ENCODE data around the gene NEIL1. TPM values are rescaled to one million over a fixed set of nuclear protein-coding genes. Genes with fewer than 3 reads are reported as not detected.
"Not testable (repeated sequence)": the region's sequence is repeated elsewhere in the genome, so short reads cannot be mapped to it uniquely, and the experiment has no call there.

The NEIL1 gene
- 10 to 100 TPM in 4 of 5 experiments, 1 to 10 TPM in 1; 8.9 to 49.9 (median 18.5) TPM for total RNA-seq
- polyA plus RNA-seq, result 1 to 10 TPM; 1.7 to 3.1 TPM
- 23.7 reads per million, percentile 54 among the genes with 10 or more reads in this experiment for total RNA-seq

DNA sequence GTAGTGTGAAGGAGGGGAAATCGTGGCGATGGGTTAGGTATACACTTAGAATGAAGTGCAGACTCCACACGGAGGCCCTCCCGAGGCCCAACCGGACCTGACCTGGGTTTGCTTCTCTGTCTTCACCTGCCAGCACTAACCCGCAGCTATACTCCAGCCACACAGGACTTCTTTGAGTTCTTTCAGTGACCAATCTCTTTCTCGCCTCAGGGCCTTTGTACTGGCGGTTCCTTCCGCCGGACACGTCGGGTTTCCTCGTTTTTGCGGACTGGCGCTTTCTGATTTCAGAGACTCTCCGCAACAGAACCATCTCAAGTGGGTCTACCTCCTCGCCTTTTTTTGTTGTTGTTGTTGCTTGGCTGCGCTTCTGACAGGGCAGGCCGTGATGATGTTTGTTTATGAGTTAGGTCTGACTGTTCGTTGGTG is at the start of gene NEIL1:
NEIL1 (plus strand) TSS at position 244 of the 426 bp plus-strand sequence. CDS start 1,867 bp downstream, outside the sequence.
- CTCF ChIA-PET, result interaction anchor here (2.1 kb wide), 1 partner anchor 21 kb away, joined by 8 read pairs; the partner anchor contains the start of gene MAN2C1
- no peak for ATAC-seq

DNA sequence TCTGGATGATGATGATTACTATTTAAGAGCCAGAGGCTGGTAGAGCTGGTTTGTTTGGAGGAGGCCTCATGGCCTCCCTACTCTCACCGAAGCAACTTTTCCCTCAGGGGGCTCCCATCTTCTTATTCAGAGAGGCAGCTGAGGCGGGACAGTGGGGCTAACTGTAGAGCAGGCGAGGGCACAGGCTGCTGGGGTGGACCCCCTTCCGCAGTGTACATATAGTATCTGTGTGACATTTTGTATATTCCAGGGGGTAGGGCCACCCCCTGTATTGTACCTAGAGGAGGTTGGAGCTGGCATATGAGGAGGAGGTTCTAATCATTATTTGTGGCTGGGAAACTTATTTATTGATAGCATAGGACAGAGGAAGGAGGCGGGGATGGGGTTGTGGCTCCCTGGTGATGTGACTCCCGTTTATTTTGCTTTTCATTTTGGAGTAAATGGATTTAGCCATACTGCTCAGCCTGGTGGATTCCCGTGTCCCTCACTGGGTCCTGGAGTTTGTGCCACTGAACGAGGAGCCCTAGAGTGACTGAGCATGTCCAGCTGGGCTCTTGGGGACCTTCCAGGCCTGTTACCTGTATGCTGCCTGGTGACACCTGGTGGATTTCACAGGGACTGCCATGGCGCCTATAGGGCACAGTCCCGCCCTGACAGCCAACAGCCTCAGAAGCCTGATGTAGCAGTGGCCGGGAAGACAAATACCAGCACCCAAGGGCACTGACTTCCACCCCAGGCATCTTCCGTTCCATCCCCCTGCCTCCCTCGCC is 48.1 kb upstream of the NEIL1 start:
- CTCF ChIA-PET, result interaction anchor here (0.6 to 0.7 kb wide), 2 partner anchors 261 to 270 kb away, joined by 3 to 4 read pairs; no protein-coding TSS in a partner anchor
- H3K36me3 Mint-ChIP-seq; H3K27me3 ChIP-seq (ENCODE audit: control insufficient read depth in 2 of 2, insufficient read depth in 2 of 2, low read length in 2 of 2); H3K4me1 ChIP-seq (ENCODE audit: control insufficient read depth in 2 of 2, insufficient read depth in 2 of 2, low read length in 2 of 2); H3K4me3 ChIP-seq (ENCODE audit: low read length); H3K27me3 Mint-ChIP-seq; H3K4me1 Mint-ChIP-seq; H3K27ac Mint-ChIP-seq; H3K4me3 Mint-ChIP-seq; POLR2A ChIA-PET; intact Hi-C loops (cut with micrococcal nuclease); H3K27ac ChIP-seq (ENCODE audit: low read depth, low read length); H3K9me3 ChIP-seq (ENCODE audit: control insufficient read depth in 2 of 3, low read length in 3 of 3); H3K9me3 Mint-ChIP-seq; H3K36me3 ChIP-seq (ENCODE audit: control insufficient read depth in 2 of 3, insufficient read depth in 3 of 3, low read length in 3 of 3): not testable (repeated sequence)
- peak; percentile 95 for ATAC-seq
- peak in 1 of 9 donors; percentile 16 for DNase-seq

More for the DNA sequence above, at the start of gene NEIL1:
- Histone ChIP-seq H3K36me3 (ENCODE audit: control insufficient read depth in 2 of 3, insufficient read depth in 3 of 3, low read length in 3 of 3) (peaks cover 0 to 5% (median 0%) of the 10 kb centered on the region in 3 experiments), H3K4me3 (ENCODE audit: low read length) (peak within 1 kb of the TSS; percentile 59), H3K9me3 (ENCODE audit: control insufficient read depth in 2 of 3, low read length in 3 of 3) (peaks cover 0 to 17% (median 0%) of the 10 kb centered on the region in 3 experiments), H3K27me3 (ENCODE audit: control insufficient read depth in 2 of 2, insufficient read depth in 2 of 2, low read length in 2 of 2) (no peaks in the 10 kb centered on the region), H3K4me1 (ENCODE audit: control insufficient read depth in 2 of 2, insufficient read depth in 2 of 2, low read length in 2 of 2) (peaks cover 29 to 30% of the 10 kb centered on the region in 2 donors), H3K27ac (ENCODE audit: low read depth, low read length) (peak within 1 kb of the TSS; percentile 66)
- Mint-ChIP-seq H3K4me3 (peak within 1 kb of the TSS; percentile 78 to 95 (median 90)), H3K4me1 (peaks cover 21 to 45% (median 31%) of the 10 kb centered on the region in 7 donors), H3K9me3 (peaks cover 0 to 19% (median 7%) of the 10 kb centered on the region in 11 donors), H3K36me3 (peaks cover 0 to 35% (median 0%) of the 10 kb centered on the region in 5 donors), H3K27me3 (peaks cover 0 to 26% (median 0%) of the 10 kb centered on the region in 5 donors), H3K27ac (peak within 1 kb of the TSS; percentile 78 to 95 (median 89))
- intact Hi-C loops (cut with micrococcal nuclease), result loop anchor here in 1 of 2 donors (1.0 to 5.0 kb wide), 5 partner anchors 11 to 293 kb away; partner anchors contain the start of genes COMMD4, IMP3, MAN2C1 and SIN3A
- no peak for DNase-seq
- POLR2A ChIA-PET, result interaction anchor here (0.6 to 8.4 kb wide), 9 partner anchors 10 to 293 kb away, joined by 3 to 94 read pairs (median 7); partner anchors contain the start of genes C15orf39, COMMD4, IMP3 and MAN2C1

DNA sequence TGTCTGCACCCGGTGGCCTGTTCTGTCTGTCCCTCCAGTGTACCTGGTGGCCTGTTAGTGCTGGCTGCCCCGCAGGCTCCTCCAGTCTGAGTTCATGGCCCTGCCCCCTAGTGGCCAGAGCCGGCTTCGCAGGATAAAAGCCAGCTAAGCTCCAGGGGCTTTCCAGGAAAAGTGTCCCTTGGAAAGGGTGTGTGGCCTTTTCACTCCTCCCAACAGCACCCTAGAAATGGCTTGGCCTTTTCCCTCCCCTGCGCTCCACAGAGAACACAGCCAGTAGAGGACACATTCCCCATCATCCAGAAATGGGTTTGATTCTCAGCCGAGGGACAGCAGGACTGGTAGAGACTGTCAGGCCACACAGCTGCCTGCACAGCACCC is 47.5 kb upstream of the NEIL1 start:
- CTCF ChIA-PET; H3K36me3 Mint-ChIP-seq; H3K4me3 ChIP-seq (ENCODE audit: low read length); H3K36me3 ChIP-seq (ENCODE audit: control insufficient read depth in 2 of 3, insufficient read depth in 3 of 3, low read length in 3 of 3); H3K9me3 Mint-ChIP-seq; H3K27me3 ChIP-seq (ENCODE audit: control insufficient read depth in 2 of 2, insufficient read depth in 2 of 2, low read length in 2 of 2); H3K27ac Mint-ChIP-seq; POLR2A ChIA-PET; intact Hi-C loops (cut with micrococcal nuclease); H3K4me3 Mint-ChIP-seq; H3K27ac ChIP-seq (ENCODE audit: low read depth, low read length); H3K4me1 Mint-ChIP-seq; H3K4me1 ChIP-seq (ENCODE audit: control insufficient read depth in 2 of 2, insufficient read depth in 2 of 2, low read length in 2 of 2); H3K9me3 ChIP-seq (ENCODE audit: control insufficient read depth in 2 of 3, low read length in 3 of 3): not testable (repeated sequence)
- DNase-seq (peak; percentile 24 to 64 (median 58)), ATAC-seq (peak; percentile 96)
- H3K27me3 Mint-ChIP-seq, result peaks cover 2 to 11% (median 9%) of the 10 kb centered on the region in 5 donors

GRCh38 chr15:75300026-75300425 is 46.8 kb upstream of the NEIL1 start:
- H3K4me3 ChIP-seq (ENCODE audit: low read length); ATAC-seq; H3K9me3 ChIP-seq (ENCODE audit: control insufficient read depth in 2 of 3, low read length in 3 of 3); H3K27ac Mint-ChIP-seq; H3K36me3 ChIP-seq (ENCODE audit: control insufficient read depth in 2 of 3, insufficient read depth in 3 of 3, low read length in 3 of 3); H3K9me3 Mint-ChIP-seq; H3K27me3 ChIP-seq (ENCODE audit: control insufficient read depth in 2 of 2, insufficient read depth in 2 of 2, low read length in 2 of 2); H3K36me3 Mint-ChIP-seq; DNase-seq; H3K27ac ChIP-seq (ENCODE audit: low read depth, low read length); H3K4me3 Mint-ChIP-seq; H3K4me1 ChIP-seq (ENCODE audit: control insufficient read depth in 2 of 2, insufficient read depth in 2 of 2, low read length in 2 of 2); H3K4me1 Mint-ChIP-seq: not testable (repeated sequence)
- ChIA-PET CTCF (interaction anchor here (0.7 kb wide), 1 partner anchor 460 kb away, joined by 3 read pairs; no protein-coding TSS in a partner anchor), POLR2A (interaction anchor here (0.6 kb wide), 1 partner anchor 346 kb away, joined by 3 read pairs; no protein-coding TSS in a partner anchor)
- H3K27me3 Mint-ChIP-seq, result peaks cover 9 to 17% (median 16%) of the 10 kb centered on the region in 5 donors
- intact Hi-C loops (cut with micrococcal nuclease), result loop anchor here in 1 of 2 donors (10.0 kb wide), 1 partner anchor 275 kb away; the partner anchor contains the start of gene PPCDC

DNA sequence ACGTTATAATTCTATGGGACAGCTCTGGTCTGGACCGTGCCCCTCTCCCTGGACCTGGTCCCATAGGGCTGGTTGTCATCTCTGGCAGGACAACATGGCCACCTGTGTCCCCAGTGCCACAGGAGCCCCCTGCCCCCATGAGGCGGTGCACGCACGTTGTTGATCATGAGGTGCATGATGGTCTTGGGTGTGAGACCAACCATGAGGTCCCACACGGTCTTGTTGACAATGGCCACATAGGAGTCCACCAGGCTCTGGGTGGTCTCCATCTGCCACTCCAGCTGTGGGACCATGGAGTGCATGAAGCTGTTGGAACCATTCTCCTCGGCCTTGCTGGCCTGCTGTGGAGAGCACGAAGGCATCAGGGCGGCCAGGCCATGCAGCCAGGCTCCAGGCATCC is 44.5 kb upstream of the NEIL1 start:
- no peaks in the 10 kb centered on the region for H3K36me3 Mint-ChIP-seq
- ATAC-seq (no peak), DNase-seq (no peak)
- Histone ChIP-seq H3K4me1 (ENCODE audit: control insufficient read depth in 2 of 2, insufficient read depth in 2 of 2, low read length in 2 of 2) (no peaks in the 10 kb centered on the region), H3K36me3 (ENCODE audit: control insufficient read depth in 2 of 3, insufficient read depth in 3 of 3, low read length in 3 of 3) (no peaks in the 10 kb centered on the region), H3K9me3 (ENCODE audit: control insufficient read depth in 2 of 3, low read length in 3 of 3) (no peaks in the 10 kb centered on the region), H3K4me3 (ENCODE audit: low read length) (no peak overlapping the region), H3K27ac (ENCODE audit: low read depth, low read length) (no peak overlapping the region), H3K27me3 (ENCODE audit: control insufficient read depth in 2 of 2, insufficient read depth in 2 of 2, low read length in 2 of 2) (no peaks in the 10 kb centered on the region)
- intact Hi-C loops (cut with micrococcal nuclease), result loop anchor here in 1 of 2 donors (10.0 kb wide), 1 partner anchor 278 kb away; the partner anchor contains the start of gene PPCDC
- CTCF ChIA-PET, result no interaction called here
- POLR2A ChIA-PET, result no interaction called here
- H3K9me3 Mint-ChIP-seq, result no peaks in the 10 kb centered on the region
- peaks cover 23 to 35% (median 25%) of the 10 kb centered on the region in 5 donors for H3K27me3 Mint-ChIP-seq
- H3K4me1 Mint-ChIP-seq, result peaks cover 0 to 3% (median 0%) of the 10 kb centered on the region in 7 donors
- no peak overlapping the region for H3K27ac Mint-ChIP-seq
- no peak overlapping the region for H3K4me3 Mint-ChIP-seq

DNA sequence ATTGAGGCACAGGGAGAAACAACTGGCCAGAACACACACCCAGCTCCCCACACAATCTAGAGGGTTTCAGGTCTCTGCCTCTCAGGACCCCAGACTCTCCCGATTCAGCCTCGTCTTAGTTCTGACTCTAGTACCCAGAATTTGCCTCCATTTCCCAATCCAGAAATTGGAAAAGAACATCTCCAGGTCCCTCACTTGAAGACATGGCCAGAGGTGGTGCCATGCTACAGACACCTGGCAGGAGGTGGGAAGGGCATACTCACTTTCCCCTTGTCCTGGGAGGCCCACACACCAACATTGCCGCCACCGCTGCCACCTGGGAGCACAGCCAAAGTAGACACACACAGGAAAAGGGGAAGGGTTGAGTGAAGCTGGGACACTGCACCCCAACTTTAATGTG is 44.1 kb upstream of the NEIL1 start:
- H3K27me3 ChIP-seq (ENCODE audit: control insufficient read depth in 2 of 2, insufficient read depth in 2 of 2, low read length in 2 of 2); H3K9me3 Mint-ChIP-seq; H3K4me1 Mint-ChIP-seq; H3K4me3 ChIP-seq (ENCODE audit: low read length); H3K4me1 ChIP-seq (ENCODE audit: control insufficient read depth in 2 of 2, insufficient read depth in 2 of 2, low read length in 2 of 2); ATAC-seq; H3K27ac Mint-ChIP-seq; H3K9me3 ChIP-seq (ENCODE audit: control insufficient read depth in 2 of 3, low read length in 3 of 3); DNase-seq; H3K4me3 Mint-ChIP-seq; H3K36me3 ChIP-seq (ENCODE audit: control insufficient read depth in 2 of 3, insufficient read depth in 3 of 3, low read length in 3 of 3); H3K27ac ChIP-seq (ENCODE audit: low read depth, low read length); H3K36me3 Mint-ChIP-seq; CTCF ChIA-PET; POLR2A ChIA-PET: not testable (repeated sequence)
- H3K27me3 Mint-ChIP-seq, result peaks cover 23 to 39% (median 25%) of the 10 kb centered on the region in 5 donors
- intact Hi-C loops (cut with micrococcal nuclease), result loop anchor here in 1 of 2 donors (10.0 kb wide), 1 partner anchor 278 kb away; the partner anchor contains the start of gene PPCDC
